MM.1S (cell line): ENCODE data around the gene ATP8B3.

ENCODE experiments used
- DNase-seq: peaks from one replicate; pipeline ENCODE4 v3.0.0-alpha.2; 2015
- H2AFZ ChIP-seq: fragments of 300-600 bp; sonication (generic); 2 replicates; pipeline ENCODE4 v1.6.0; 2016; ENCODE audit warnings: antibody characterized with exemption, low read length
- H3F3A ChIP-seq: fragments of 300-600 bp; sonication (generic); 2 replicates; pipeline ENCODE4 v1.6.1; 2016; ENCODE audit warnings: mild to moderate bottlenecking, antibody characterized with exemption, low read length, moderate library complexity, mixed read lengths; ENCODE audit not compliant: insufficient read depth
- H3K27ac ChIP-seq: fragments of 300-600 bp; sonication (generic); 2 replicates; pipeline ENCODE4 v1.5.1; 2016; ENCODE audit warnings: mild to moderate bottlenecking, low read length
- H3K27me3 ChIP-seq: fragments of 300-600 bp; sonication (generic); replicated peaks from 2 replicates; pipeline ENCODE4 v1.6.0; 2016; ENCODE audit warnings: low read length; ENCODE audit not compliant: insufficient read depth
- H3K36me3 ChIP-seq: fragments of 300-600 bp; sonication (generic); replicated peaks from 2 replicates; pipeline ENCODE4 v1.6.1; 2016; ENCODE audit warnings: mild to moderate bottlenecking, low read length, mixed read lengths; ENCODE audit not compliant: insufficient read depth
- H3K4me1 ChIP-seq: fragments of 300-600 bp; sonication (generic); 2 replicates; pipeline ENCODE4 v1.6.1; 2016; ENCODE audit warnings: low read length, mixed read lengths
- H3K4me2 ChIP-seq: fragments of 300-600 bp; sonication (generic); 2 replicates; pipeline ENCODE4 v1.6.0; 2016; ENCODE audit warnings: low read depth, low read length
- H3K4me3 ChIP-seq: fragments of 300-600 bp; sonication (generic); 2 replicates; pipeline ENCODE4 v1.5.1; 2016; ENCODE audit warnings: low read length, mixed read lengths
- H3K79me2 ChIP-seq: fragments of 300-600 bp; sonication (generic); 2 replicates; pipeline ENCODE4 v1.6.1; 2016; ENCODE audit warnings: mixed run types, low read length, mixed read lengths
- H3K9ac ChIP-seq: fragments of 300-600 bp; sonication (generic); 2 replicates; pipeline ENCODE4 v1.6.1; 2016; ENCODE audit warnings: low read length, mixed read lengths
- H3K9me2 ChIP-seq: fragments of 300-600 bp; sonication (generic); replicated peaks from 2 replicates; pipeline ENCODE4 v1.6.1; 2016; ENCODE audit warnings: mild to moderate bottlenecking, low read length, mixed read lengths; ENCODE audit not compliant: insufficient read depth
- H3K9me3 ChIP-seq: fragments of 300-600 bp; sonication (generic); replicated peaks from 2 replicates; pipeline ENCODE4 v1.6.1; 2016; ENCODE audit warnings: mild to moderate bottlenecking, low read length, mixed read lengths; ENCODE audit not compliant: insufficient read depth
- H4K20me1 ChIP-seq: fragments of 300-600 bp; sonication (generic); 2 replicates; pipeline ENCODE4 v1.6.1; 2016; ENCODE audit warnings: mild to moderate bottlenecking, low read length, moderate library complexity, mixed read lengths; ENCODE audit not compliant: insufficient read depth
- EZH2 ChIP-seq: fragments of 300-600 bp; sonication (generic); optimal IDR thresholded peaks from 2 replicates; pipeline ENCODE3; 2017; ENCODE audit warnings: low read depth, mild to moderate bottlenecking, antibody characterized with exemption, low read length, mixed read lengths
- EZH2phosphoT487 ChIP-seq: fragments of 300-600 bp; sonication (generic); IDR thresholded peaks from 2 replicates; pipeline ENCODE4 v1.6.1; 2018; ENCODE audit warnings: antibody characterized with exemption, low read length
- TF ChIP-seq, protein P1 (sequence below): fragments of 300-600 bp; sonication (generic); IDR thresholded peaks from 2 replicates; pipeline ENCODE4 v1.5.1; 2016; ENCODE audit warnings: antibody characterized with exemption, low read length, mixed read lengths

The ATP8B3 gene

GRCh38 chr19:1777149-1777548, 34.9 kb downstream of the ATP8B3 start:
- TF ChIP-seq EZH2phosphoT487 (no peak), EZH2 (no peak)
- TF ChIP-seq, protein P1, sequence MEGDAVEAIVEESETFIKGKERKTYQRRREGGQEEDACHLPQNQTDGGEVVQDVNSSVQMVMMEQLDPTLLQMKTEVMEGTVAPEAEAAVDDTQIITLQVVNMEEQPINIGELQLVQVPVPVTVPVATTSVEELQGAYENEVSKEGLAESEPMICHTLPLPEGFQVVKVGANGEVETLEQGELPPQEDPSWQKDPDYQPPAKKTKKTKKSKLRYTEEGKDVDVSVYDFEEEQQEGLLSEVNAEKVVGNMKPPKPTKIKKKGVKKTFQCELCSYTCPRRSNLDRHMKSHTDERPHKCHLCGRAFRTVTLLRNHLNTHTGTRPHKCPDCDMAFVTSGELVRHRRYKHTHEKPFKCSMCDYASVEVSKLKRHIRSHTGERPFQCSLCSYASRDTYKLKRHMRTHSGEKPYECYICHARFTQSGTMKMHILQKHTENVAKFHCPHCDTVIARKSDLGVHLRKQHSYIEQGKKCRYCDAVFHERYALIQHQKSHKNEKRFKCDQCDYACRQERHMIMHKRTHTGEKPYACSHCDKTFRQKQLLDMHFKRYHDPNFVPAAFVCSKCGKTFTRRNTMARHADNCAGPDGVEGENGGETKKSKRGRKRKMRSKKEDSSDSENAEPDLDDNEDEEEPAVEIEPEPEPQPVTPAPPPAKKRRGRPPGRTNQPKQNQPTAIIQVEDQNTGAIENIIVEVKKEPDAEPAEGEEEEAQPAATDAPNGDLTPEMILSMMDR, result no peak
- Histone ChIP-seq H3K9me3 (no peaks in the 10 kb centered on the region), H3K4me2 (no peak overlapping the region), H3K27me3 (peaks cover 91% of the 10 kb centered on the region), H3F3A (no peaks in the 10 kb centered on the region), H2AFZ (no peak overlapping the region), H3K4me1 (no peaks in the 10 kb centered on the region), H3K36me3 (no peaks in the 10 kb centered on the region), H3K4me3 (no peak overlapping the region), H3K79me2 (no peaks in the 10 kb centered on the region), H3K27ac (no peak overlapping the region), H4K20me1 (no peaks in the 10 kb centered on the region), H3K9me2 (no peaks in the 10 kb centered on the region), H3K9ac (no peak overlapping the region)
- DNase-seq, result no peak

DNA sequence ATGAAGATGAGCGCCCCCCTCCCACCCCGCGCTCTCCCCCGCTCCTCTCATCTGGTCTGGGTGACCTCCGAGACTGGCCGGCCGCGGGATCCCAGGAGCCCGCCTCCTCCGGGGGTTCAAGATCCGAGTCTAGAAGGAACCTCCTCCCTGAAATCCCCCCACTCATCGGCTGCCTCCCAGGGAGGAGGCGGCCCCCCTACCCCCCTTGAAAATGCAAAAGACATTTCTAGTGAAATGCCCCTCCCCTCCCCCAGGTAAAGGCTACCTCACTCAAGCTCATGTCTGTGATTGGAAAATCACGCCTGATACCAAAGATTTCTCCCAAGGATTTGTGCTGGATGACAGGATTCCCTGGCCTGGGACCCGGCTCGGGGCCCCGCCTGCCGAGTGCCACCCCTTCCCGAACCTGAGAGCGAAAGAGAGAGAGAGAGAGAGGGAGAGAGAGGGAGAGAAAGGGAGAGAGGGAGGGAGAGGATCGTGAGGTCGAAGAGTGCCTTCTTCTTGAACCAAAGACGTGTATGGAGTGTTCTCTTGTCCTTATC, 35.4 kb downstream of the ATP8B3 start:
- H3K9ac ChIP-seq, result no peak overlapping the region
- no peak overlapping the region for H3K27ac ChIP-seq
- H3K4me1 ChIP-seq, result no peaks in the 10 kb centered on the region
- no peaks in the 10 kb centered on the region for H4K20me1 ChIP-seq
- peaks cover 87% of the 10 kb centered on the region for H3K27me3 ChIP-seq
- no peak overlapping the region for H2AFZ ChIP-seq
- DNase-seq, result no peak
- TF ChIP-seq, protein P1, result no peak
- TF ChIP-seq EZH2phosphoT487 (no peak), EZH2 (no peak)
- H3K79me2 ChIP-seq, result no peaks in the 10 kb centered on the region
- H3K4me3 ChIP-seq, result no peak overlapping the region
- no peaks in the 10 kb centered on the region for H3K9me2 ChIP-seq
- H3K4me2 ChIP-seq, result no peak overlapping the region
- H3K36me3 ChIP-seq, result no peaks in the 10 kb centered on the region
- no peaks in the 10 kb centered on the region for H3K9me3 ChIP-seq
- no peaks in the 10 kb centered on the region for H3F3A ChIP-seq

- H3K9me3 ChIP-seq, result no peaks in the 10 kb centered on the region
- no peaks in the 10 kb centered on the region for H4K20me1 ChIP-seq
- no peak overlapping the region for H3K27ac ChIP-seq
- TF ChIP-seq, protein P1, result no peak
- no peak for TF ChIP-seq EZH2phosphoT487
- TF ChIP-seq EZH2, result no peak
- no peaks in the 10 kb centered on the region for H3K36me3 ChIP-seq
- H3F3A ChIP-seq, result no peaks in the 10 kb centered on the region
- no peaks in the 10 kb centered on the region for H3K9me2 ChIP-seq
- peaks cover 88% of the 10 kb centered on the region for H3K27me3 ChIP-seq
- H3K4me2 ChIP-seq, result no peak overlapping the region
- H2AFZ ChIP-seq, result no peak overlapping the region
- H3K9ac ChIP-seq, result no peak overlapping the region
- H3K4me1 ChIP-seq, result no peaks in the 10 kb centered on the region
- H3K4me3 ChIP-seq, result no peak overlapping the region
- H3K79me2 ChIP-seq, result no peaks in the 10 kb centered on the region
- DNase-seq, result no peak
These were observed 36.0 kb downstream of the ATP8B3 start for GRCh38 chr19:1775951-1776605.
